Measurements from ENCODE around the gene CKMT2.

CKMT2 gene

GRCh38 chr5:81233080-81233634 lies at the start of gene CKMT2:
CKMT2 (plus strand) TSS chr5:81233322; CDS start chr5:81251133, 17,811 bp downstream.
- Histone ChIP-seq H3K4me3 (ENCODE audit: low read length) (peak within 1 kb of the TSS; percentile 61), H3K4me1 (ENCODE audit: control insufficient read depth, insufficient read depth, low read length) (peaks cover 7% of the 10 kb centered on the region), H3K27ac (ENCODE audit: low read depth, low read length) (peak within 1 kb of the TSS; percentile 80), H3K27me3 (ENCODE audit: control insufficient read depth, insufficient read depth, low read length) (no peaks in the 10 kb centered on the region), H3K9ac (ENCODE audit: low read length) (peak within 1 kb of the TSS; percentile 46), H3K36me3 (ENCODE audit: control insufficient read depth, insufficient read depth, low read length) (no peaks in the 10 kb centered on the region)

DNA sequence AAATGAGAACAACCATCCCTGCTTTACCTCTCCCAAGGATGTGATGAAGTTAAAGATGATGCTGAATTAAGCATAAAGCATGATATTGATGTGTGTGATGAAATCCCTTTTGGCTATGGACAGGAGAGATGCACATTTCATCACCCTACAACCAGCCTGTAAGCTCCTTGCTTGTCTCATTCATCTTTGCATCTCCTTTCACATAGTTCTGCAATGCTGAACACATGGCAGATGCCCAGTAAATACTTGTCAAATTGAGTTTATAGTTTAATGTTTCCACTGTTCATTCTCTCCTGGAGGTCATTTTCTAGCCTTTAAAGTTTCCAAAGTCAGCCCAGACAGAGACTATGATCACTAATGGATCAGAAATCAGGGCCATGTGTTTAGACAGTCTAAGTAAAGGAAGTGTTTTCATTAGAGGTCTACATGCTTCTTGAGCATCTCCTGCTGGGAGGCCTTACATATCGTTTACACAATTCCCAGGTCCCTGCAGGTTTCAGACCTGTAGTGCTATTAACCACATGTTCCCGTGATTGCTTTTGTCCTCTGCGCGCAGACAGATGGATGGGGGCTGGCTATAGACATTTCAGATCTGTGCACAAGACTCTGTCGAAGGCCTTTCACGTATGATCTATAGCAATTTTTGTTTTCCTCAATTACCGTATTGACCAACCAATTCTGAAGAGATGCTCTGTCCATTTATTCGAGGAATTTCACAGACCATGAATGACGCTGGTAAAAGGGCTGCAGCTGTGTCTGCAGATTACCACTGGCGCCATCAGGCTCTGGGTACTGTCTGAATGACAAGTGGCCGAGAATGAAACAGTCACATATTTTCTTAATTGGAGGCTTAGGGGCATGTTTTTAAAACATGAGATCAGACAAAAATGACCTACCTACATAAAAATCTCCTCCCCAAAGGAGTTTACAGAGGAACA lies 49.0 kb upstream of the CKMT2 start:
- H3K4me3 ChIP-seq (ENCODE audit: low read length) = no peak overlapping the region
- no peak overlapping the region for H3K27ac ChIP-seq (ENCODE audit: low read depth, low read length)
- no peak overlapping the region for H3K9ac ChIP-seq (ENCODE audit: low read length)
- H3K36me3 ChIP-seq (ENCODE audit: control insufficient read depth, insufficient read depth, low read length) = no peaks in the 10 kb centered on the region
- no peaks in the 10 kb centered on the region for H3K4me1 ChIP-seq (ENCODE audit: control insufficient read depth, insufficient read depth, low read length)
- no peaks in the 10 kb centered on the region for H3K27me3 ChIP-seq (ENCODE audit: control insufficient read depth, insufficient read depth, low read length)

DNA sequence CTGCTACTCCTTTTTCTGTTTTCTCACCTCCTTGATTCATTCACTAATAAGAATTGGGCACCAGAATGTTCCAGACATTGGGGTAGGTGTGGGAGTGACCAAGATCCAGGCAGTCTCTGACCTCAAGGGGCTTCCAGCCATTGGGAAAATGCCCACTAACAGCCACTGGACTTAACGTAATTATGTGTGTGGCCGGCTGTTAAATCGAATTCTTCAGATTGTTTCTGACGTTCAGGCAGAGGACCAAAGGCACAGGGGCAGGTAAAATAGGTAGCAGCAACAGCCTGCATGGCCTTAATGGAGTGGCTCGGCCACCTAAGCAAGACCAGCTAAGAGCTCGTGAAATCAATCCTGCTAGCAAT lies 48.4 kb upstream of the CKMT2 start:
- Histone ChIP-seq H3K27ac (ENCODE audit: low read depth, low read length) (no peak overlapping the region), H3K27me3 (ENCODE audit: control insufficient read depth, insufficient read depth, low read length) (no peaks in the 10 kb centered on the region)

DNA sequence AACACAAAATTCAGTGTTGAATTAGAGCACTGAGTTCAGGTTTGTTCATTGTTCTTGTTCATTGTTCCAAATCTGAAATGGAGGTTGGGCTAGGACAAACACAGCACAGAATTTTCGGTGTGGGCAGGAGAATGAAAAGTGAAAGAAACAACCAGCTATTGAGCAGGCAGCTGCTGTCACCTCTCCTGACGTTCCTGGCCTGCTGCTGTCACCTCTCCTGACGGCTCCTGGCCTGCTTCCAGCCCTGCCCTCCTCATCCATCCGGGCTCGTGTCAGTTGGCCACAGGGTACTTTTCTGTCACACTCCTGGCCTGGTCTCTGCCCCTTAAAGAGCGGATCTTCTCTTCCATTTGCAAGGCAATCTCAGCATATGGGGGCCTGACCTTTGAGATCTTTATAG lies 45.2 kb upstream of the CKMT2 start:
- H3K36me3 ChIP-seq (ENCODE audit: control insufficient read depth, insufficient read depth, low read length) = no peaks in the 10 kb centered on the region
- H3K27ac ChIP-seq (ENCODE audit: low read depth, low read length) = no peak overlapping the region
- H3K4me1 ChIP-seq (ENCODE audit: control insufficient read depth, insufficient read depth, low read length) = no peaks in the 10 kb centered on the region
- no peak overlapping the region for H3K4me3 ChIP-seq (ENCODE audit: low read length)
- no peaks in the 10 kb centered on the region for H3K27me3 ChIP-seq (ENCODE audit: control insufficient read depth, insufficient read depth, low read length)
- H3K9ac ChIP-seq (ENCODE audit: low read length) = no peak overlapping the region

More for the DNA sequence above, 48.4 kb upstream of the CKMT2 start:
- Histone ChIP-seq H3K4me1 (ENCODE audit: control insufficient read depth, insufficient read depth, low read length) (no peaks in the 10 kb centered on the region), H3K9ac (ENCODE audit: low read length) (no peak overlapping the region), H3K36me3 (ENCODE audit: control insufficient read depth, insufficient read depth, low read length) (no peaks in the 10 kb centered on the region), H3K4me3 (ENCODE audit: low read length) (no peak overlapping the region)

DNA sequence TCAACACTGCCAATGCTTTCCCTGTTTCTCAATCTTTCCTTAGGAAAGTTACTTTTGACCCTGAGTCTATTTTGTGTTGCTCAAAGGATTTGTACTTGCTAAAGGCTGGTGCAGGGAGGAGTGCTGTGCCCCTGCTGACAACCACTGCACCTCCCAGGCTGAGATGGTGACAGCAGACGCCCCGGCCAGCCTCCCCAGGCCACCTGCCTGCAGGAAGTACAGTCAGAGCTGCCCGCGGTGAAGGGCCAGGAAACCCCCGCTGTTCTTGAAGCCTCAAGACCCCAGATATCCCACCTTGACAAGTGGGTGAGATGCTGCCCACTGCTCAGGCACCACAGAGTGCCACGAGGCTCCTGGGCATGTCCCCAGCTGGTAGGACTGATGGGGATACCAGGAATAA lies 44.2 kb upstream of the CKMT2 start:
- no peaks in the 10 kb centered on the region for H3K4me1 ChIP-seq (ENCODE audit: control insufficient read depth, insufficient read depth, low read length)
- H3K27ac ChIP-seq (ENCODE audit: low read depth, low read length) = no peak overlapping the region
- no peak overlapping the region for H3K9ac ChIP-seq (ENCODE audit: low read length)
- no peaks in the 10 kb centered on the region for H3K27me3 ChIP-seq (ENCODE audit: control insufficient read depth, insufficient read depth, low read length)
- H3K36me3 ChIP-seq (ENCODE audit: control insufficient read depth, insufficient read depth, low read length) = no peaks in the 10 kb centered on the region
- no peak overlapping the region for H3K4me3 ChIP-seq (ENCODE audit: low read length)

GRCh38 chr5:81189875-81190498 lies 43.1 kb upstream of the CKMT2 start:
- Histone ChIP-seq H3K36me3 (ENCODE audit: control insufficient read depth, insufficient read depth, low read length) (no peaks in the 10 kb centered on the region), H3K4me1 (ENCODE audit: control insufficient read depth, insufficient read depth, low read length) (no peaks in the 10 kb centered on the region), H3K4me3 (ENCODE audit: low read length) (no peak overlapping the region), H3K27ac (ENCODE audit: low read depth, low read length) (no peak overlapping the region), H3K27me3 (ENCODE audit: control insufficient read depth, insufficient read depth, low read length) (no peaks in the 10 kb centered on the region), H3K9ac (ENCODE audit: low read length) (no peak overlapping the region)

DNA sequence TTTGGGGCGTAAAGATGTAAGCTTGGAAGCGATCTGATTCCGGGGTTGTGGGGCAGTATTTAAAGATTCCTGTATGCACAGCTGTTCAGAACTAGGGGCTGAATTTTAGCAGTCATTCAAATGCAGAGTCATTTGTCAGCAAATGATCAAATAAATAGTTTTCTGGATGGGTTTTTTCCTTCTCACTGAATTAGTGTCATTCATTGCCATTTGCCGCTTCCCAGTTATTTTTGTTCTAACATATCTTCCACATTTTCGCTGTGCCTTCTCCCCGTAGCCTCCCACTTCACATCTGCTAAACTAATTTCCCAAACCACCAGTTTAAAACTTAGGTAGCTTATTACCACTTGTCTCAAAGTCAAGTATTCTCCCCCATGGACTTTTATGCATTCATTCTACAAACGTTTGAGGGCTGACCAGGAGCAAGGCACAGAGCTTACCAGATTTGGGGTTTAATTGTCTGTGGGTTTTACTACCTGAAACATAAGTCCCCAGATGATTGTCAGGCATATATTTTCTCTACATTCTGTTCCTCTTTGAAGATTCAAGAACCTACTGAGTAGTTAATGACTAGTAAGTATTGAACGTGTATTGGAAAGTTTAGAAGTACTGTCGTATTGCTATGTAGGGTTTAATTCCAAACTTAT lies 41.3 kb upstream of the CKMT2 start:
- Histone ChIP-seq H3K36me3 (ENCODE audit: control insufficient read depth, insufficient read depth, low read length) (no peaks in the 10 kb centered on the region), H3K27ac (ENCODE audit: low read depth, low read length) (no peak overlapping the region), H3K4me3 (ENCODE audit: low read length) (no peak overlapping the region), H3K27me3 (ENCODE audit: control insufficient read depth, insufficient read depth, low read length) (no peaks in the 10 kb centered on the region), H3K4me1 (ENCODE audit: control insufficient read depth, insufficient read depth, low read length) (no peaks in the 10 kb centered on the region), H3K9ac (ENCODE audit: low read length) (no peak overlapping the region)

GRCh38 chr5:81192373-81192750 lies 40.8 kb upstream of the CKMT2 start:
- no peak overlapping the region for H3K27ac ChIP-seq (ENCODE audit: low read depth, low read length)

GRCh38 chr5:81194633-81195334 lies 38.3 kb upstream of the CKMT2 start:
- H3K27ac ChIP-seq (ENCODE audit: low read depth, low read length) = no peak overlapping the region
- H3K36me3 ChIP-seq (ENCODE audit: control insufficient read depth, insufficient read depth, low read length) = no peaks in the 10 kb centered on the region
- H3K9ac ChIP-seq (ENCODE audit: low read length) = no peak overlapping the region
- H3K27me3 ChIP-seq (ENCODE audit: control insufficient read depth, insufficient read depth, low read length) = no peaks in the 10 kb centered on the region
- H3K4me1 ChIP-seq (ENCODE audit: control insufficient read depth, insufficient read depth, low read length) = no peaks in the 10 kb centered on the region
- H3K4me3 ChIP-seq (ENCODE audit: low read length) = peak overlapping the region; percentile 7

More at GRCh38 chr5:81192373-81192750, 40.8 kb upstream of the CKMT2 start:
- H3K9ac ChIP-seq (ENCODE audit: low read length) = no peak overlapping the region
- H3K36me3 ChIP-seq (ENCODE audit: control insufficient read depth, insufficient read depth, low read length) = no peaks in the 10 kb centered on the region
- H3K4me1 ChIP-seq (ENCODE audit: control insufficient read depth, insufficient read depth, low read length) = no peaks in the 10 kb centered on the region
- H3K27me3 ChIP-seq (ENCODE audit: control insufficient read depth, insufficient read depth, low read length) = no peaks in the 10 kb centered on the region
- no peak overlapping the region for H3K4me3 ChIP-seq (ENCODE audit: low read length)

GRCh38 chr5:81195335-81195929 lies 37.7 kb upstream of the CKMT2 start:
- Histone ChIP-seq H3K36me3 (ENCODE audit: control insufficient read depth, insufficient read depth, low read length) (no peaks in the 10 kb centered on the region), H3K27me3 (ENCODE audit: control insufficient read depth, insufficient read depth, low read length) (no peaks in the 10 kb centered on the region), H3K4me1 (ENCODE audit: control insufficient read depth, insufficient read depth, low read length) (no peaks in the 10 kb centered on the region), H3K4me3 (ENCODE audit: low read length) (no peak overlapping the region), H3K27ac (ENCODE audit: low read depth, low read length) (no peak overlapping the region), H3K9ac (ENCODE audit: low read length) (no peak overlapping the region)

GRCh38 chr5:81202655-81203054 lies 30.5 kb upstream of the CKMT2 start:
- H3K27ac ChIP-seq (ENCODE audit: low read depth, low read length) = no peak overlapping the region
- no peak overlapping the region for H3K9ac ChIP-seq (ENCODE audit: low read length)
- no peak overlapping the region for H3K4me3 ChIP-seq (ENCODE audit: low read length)

More at GRCh38 chr5:81202655-81203054, 30.5 kb upstream of the CKMT2 start:
- Histone ChIP-seq H3K27me3 (ENCODE audit: control insufficient read depth, insufficient read depth, low read length) (no peaks in the 10 kb centered on the region), H3K36me3 (ENCODE audit: control insufficient read depth, insufficient read depth, low read length) (no peaks in the 10 kb centered on the region), H3K4me1 (ENCODE audit: control insufficient read depth, insufficient read depth, low read length) (no peaks in the 10 kb centered on the region)

All from rectal smooth muscle tissue (tissue), 1 donor.